SH-SY5Y (cell line): Measurements from ENCODE around the gene MCTP2.

ENCODE experiments used
- GATA2 ChIP-seq: IDR thresholded peaks from 2 replicates; pipeline ENCODE4 v1.6.1; 2011; ENCODE audit warnings: mild to moderate bottlenecking, low read depth, low read length
- GATA3 ChIP-seq: IDR thresholded peaks from 2 replicates; pipeline ENCODE4 v1.6.1; 2011; ENCODE audit warnings: low read depth, mild to moderate bottlenecking, low read length, moderate library complexity

DNA sequence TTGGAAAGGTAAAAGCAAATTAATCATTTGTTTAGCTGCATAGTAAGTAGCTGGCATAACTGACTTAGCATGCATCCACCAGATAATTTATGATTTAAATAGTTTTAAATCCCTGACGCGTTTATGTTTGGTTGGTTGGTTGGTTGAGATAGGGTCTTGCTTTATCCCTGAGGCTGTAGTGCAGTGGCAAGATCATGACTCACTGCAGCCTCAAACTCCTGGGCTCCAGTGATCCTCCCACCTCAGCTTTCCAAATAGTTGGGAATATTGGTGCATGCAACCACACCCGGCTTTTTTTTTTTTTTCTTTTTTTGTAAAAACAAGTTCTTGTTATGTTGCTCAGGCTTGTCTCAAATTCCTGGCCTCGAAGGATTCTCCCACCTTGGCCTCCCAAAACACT is 263.4 kb downstream of the MCTP2 start:
- TF ChIP-seq GATA2 (no peak), GATA3 (no peak)
